Measurements from ENCODE around the gene SV2C.

GRCh38 chr5:76269932-76270610, 186.9 kb downstream of the SV2C start:
- TF ChIP-seq CTCF (conservative IDR thresholded peaks at IDR 0.05; ENCODE audit: low read length) (no peak), EZH2phosphoT487 (IDR thresholded peaks at IDR 0.05; ENCODE audit: borderline replicate concordance) (no peak)

Measured in Loucy (cell line).